H9 (cell line): ENCODE results near the gene ITGA8. TPM values are rescaled to one million over a fixed set of nuclear protein-coding genes. Genes with fewer than 3 reads are reported as not detected.

Experiments
- DNase-seq: peaks from one replicate; pipeline ENCODE4 v3.0.0-alpha.2; 2017
- H2AFZ ChIP-seq: one replicate; pipeline ENCODE4 v1.6.1; 2013; ENCODE audit warnings: mild to moderate bottlenecking, low read length, control low read depth, moderate library complexity
- H2AK5ac ChIP-seq: 2 replicates; pipeline ENCODE4 v1.6.1; 2013; ENCODE audit warnings: low read length, control low read depth, mixed read lengths; ENCODE audit not compliant: insufficient read length
- H2BK120ac ChIP-seq: one replicate; pipeline ENCODE4 v1.6.1; 2013; ENCODE audit warnings: low read depth, mild to moderate bottlenecking, low read length, control low read depth, inconsistent platforms; ENCODE audit not compliant: poor library complexity, severe bottlenecking
- H2BK12ac ChIP-seq: 2 replicates; pipeline ENCODE4 v1.6.1; 2013; ENCODE audit warnings: low read length, control low read depth, mixed read lengths, low read depth; ENCODE audit not compliant: insufficient read length
- H2BK15ac ChIP-seq: 2 replicates; pipeline ENCODE4 v1.6.1; 2013; ENCODE audit warnings: low read depth, low read length, control low read depth
- H2BK20ac ChIP-seq: one replicate; pipeline ENCODE4 v1.6.1; 2013; ENCODE audit warnings: low read depth, mild to moderate bottlenecking, low read length, control low read depth, inconsistent platforms; ENCODE audit not compliant: poor library complexity, severe bottlenecking
- H2BK5ac ChIP-seq: 2 replicates; pipeline ENCODE4 v1.6.1; 2013; ENCODE audit warnings: low read length, control low read depth, mixed read lengths; ENCODE audit not compliant: insufficient read length
- H3K14ac ChIP-seq: 2 replicates; pipeline ENCODE4 v1.6.1; 2013; ENCODE audit warnings: low read length, control low read depth; ENCODE audit not compliant: insufficient read depth
- H3K18ac ChIP-seq: 2 replicates; pipeline ENCODE4 v1.6.1; 2013; ENCODE audit warnings: low read depth, mild to moderate bottlenecking, mixed read lengths, low read length, control low read depth; ENCODE audit not compliant: insufficient read length
- H3K23ac ChIP-seq: 2 replicates; pipeline ENCODE4 v1.6.1; 2013; ENCODE audit warnings: low read length, control low read depth, mixed read lengths, low read depth; ENCODE audit not compliant: insufficient read length
- H3K23me2 ChIP-seq: 2 replicates; pipeline ENCODE4 v1.6.1; 2013; ENCODE audit warnings: low read depth, mild to moderate bottlenecking, mixed read lengths, low read length, control low read depth; ENCODE audit not compliant: insufficient read length, poor library complexity, severe bottlenecking
- H3K27ac ChIP-seq: 2 replicates; pipeline ENCODE4 v1.5.1; 2013; ENCODE audit warnings: low read length, control low read depth, mixed read lengths, low read depth; ENCODE audit not compliant: insufficient read length
- H3K27me3 ChIP-seq: 2 replicates; pipeline ENCODE4 v1.6.1; 2013; ENCODE audit warnings: low read length, control low read depth, inconsistent platforms; ENCODE audit not compliant: insufficient read depth
- H3K4ac ChIP-seq: 2 replicates; pipeline ENCODE4 v1.6.1; 2013; ENCODE audit warnings: low read depth, mild to moderate bottlenecking, control low read depth, inconsistent platforms, low read length, moderate library complexity
- H3K4me1 ChIP-seq: 2 replicates; pipeline ENCODE4 v1.6.1; 2013; ENCODE audit warnings: low read length, control low read depth, inconsistent platforms; ENCODE audit not compliant: insufficient read depth
- H3K4me2 ChIP-seq: 2 replicates; pipeline ENCODE4 v1.6.1; 2013; ENCODE audit warnings: low read length, control low read depth, mixed read lengths; ENCODE audit not compliant: insufficient read length, insufficient read depth
- H3K56ac ChIP-seq: 2 replicates; pipeline ENCODE4 v1.6.1; 2013; ENCODE audit warnings: low read depth, mild to moderate bottlenecking, mixed read lengths, low read length, control low read depth; ENCODE audit not compliant: insufficient read length
- H3K79me1 ChIP-seq: 2 replicates; pipeline ENCODE4 v1.6.1; 2013; ENCODE audit warnings: low read depth, mild to moderate bottlenecking, moderate library complexity, low read length, control low read depth, inconsistent platforms; ENCODE audit not compliant: insufficient read depth, poor library complexity, severe bottlenecking
- H3K79me2 ChIP-seq: 2 replicates; pipeline ENCODE4 v1.6.1; 2013; ENCODE audit warnings: low read length, control low read depth, inconsistent platforms; ENCODE audit not compliant: insufficient read depth
- H3K9ac ChIP-seq: 2 replicates; pipeline ENCODE4 v1.6.1; 2013; ENCODE audit warnings: low read length, control low read depth, mixed read lengths; ENCODE audit not compliant: insufficient read length; ENCODE audit errors: extremely low read depth
- H3K9me3 ChIP-seq: one replicate; pipeline ENCODE4 v1.6.1; 2013; ENCODE audit warnings: low read depth, low read length, inconsistent platforms; ENCODE audit not compliant: control insufficient read depth
- H3T11ph ChIP-seq: one replicate; pipeline ENCODE4 v1.6.1; 2013; ENCODE audit warnings: mild to moderate bottlenecking, low read length, control low read depth, inconsistent platforms
- H4K20me1 ChIP-seq: one replicate; pipeline ENCODE4 v1.6.1; 2013; ENCODE audit not compliant: control insufficient read depth, insufficient read length, insufficient read depth
- H4K5ac ChIP-seq: 2 replicates; pipeline ENCODE4 v1.6.1; 2013; ENCODE audit warnings: low read depth, mild to moderate bottlenecking, mixed read lengths, low read length, control low read depth; ENCODE audit not compliant: insufficient read length
- H4K8ac ChIP-seq: replicated peaks from 2 replicates; pipeline ENCODE4 v1.6.1; 2013; ENCODE audit warnings: low read length, control low read depth, mixed read lengths, low read depth; ENCODE audit not compliant: insufficient read length
- H4K91ac ChIP-seq: 2 replicates; pipeline ENCODE4 v1.6.1; 2013; ENCODE audit warnings: low read depth, mild to moderate bottlenecking, moderate library complexity, mixed read lengths, low read length, control low read depth; ENCODE audit not compliant: insufficient read length
- H3K27ac Mint-ChIP-seq, 3 experiments: 2 replicates in 2 of 3; 3 replicates in 1 of 3; pipeline ENCODE4 v1.8.0; 2020 to 2021; ENCODE audit warnings: mixed read lengths in 3 of 3, mild to moderate bottlenecking in 1 of 3, moderate library complexity in 1 of 3
- H3K27me3 Mint-ChIP-seq: 2 replicates; pipeline ENCODE4 v1.8.0; 2021; ENCODE audit warnings: low read depth, mild to moderate bottlenecking, moderate library complexity, mixed read lengths
- H3K36me3 Mint-ChIP-seq, 3 experiments: 2 replicates in 2 of 3; 3 replicates in 1 of 3; pipeline ENCODE4 v1.8.0; 2020 to 2021; ENCODE audit warnings: low read depth in 3 of 3, mixed read lengths in 3 of 3; ENCODE audit not compliant: insufficient read depth in 1 of 3
- H3K4me1 Mint-ChIP-seq, 2 experiments: 2 replicates each; pipeline ENCODE4 v1.8.0; 2020; ENCODE audit warnings: mixed read lengths in 2 of 2
- H3K4me3 Mint-ChIP-seq, 2 experiments: 2 replicates in 1 of 2; 3 replicates in 1 of 2; pipeline ENCODE4 v1.8.0; 2020 to 2021; ENCODE audit warnings: mild to moderate bottlenecking in 2 of 2, mixed read lengths in 2 of 2, moderate library complexity in 1 of 2
- H3K9me3 Mint-ChIP-seq, 2 experiments: 2 replicates in 1 of 2; 3 replicates in 1 of 2; pipeline ENCODE4 v1.8.0; 2020; ENCODE audit warnings: mild to moderate bottlenecking in 2 of 2, mixed read lengths in 2 of 2, moderate library complexity in 1 of 2
- CTCF ChIP-seq: fragments of 200-600 bp; sonication (generic); conservative IDR thresholded peaks from 3 replicates; pipeline ENCODE4 v1.8.0; 2021; ENCODE audit warnings: antibody characterized with exemption, mild to moderate bottlenecking
- WGBS: extraction: QIAGEN DNeasy Blood & Tissue Kit; methylation state at CpG from one replicate; pipeline ENCODE4 v1.1.7; 2013; ENCODE audit warnings: missing lambda C conversion rate, low lambda C conversion rate, mixed read lengths; ENCODE audit not compliant: insufficient read length; ENCODE audit errors: extremely low coverage; 5-methylcytosine and 5-hydroxymethylcytosine counted together
- total RNA-seq: library from RNA; stranded (reverse); gene quantifications from 2 replicates; pipeline ENCODE4 v1.2.1, GENCODE V29; 2021

Gene ITGA8
- total RNA-seq, 1 experiment from 2014 or later: not detected

DNA sequence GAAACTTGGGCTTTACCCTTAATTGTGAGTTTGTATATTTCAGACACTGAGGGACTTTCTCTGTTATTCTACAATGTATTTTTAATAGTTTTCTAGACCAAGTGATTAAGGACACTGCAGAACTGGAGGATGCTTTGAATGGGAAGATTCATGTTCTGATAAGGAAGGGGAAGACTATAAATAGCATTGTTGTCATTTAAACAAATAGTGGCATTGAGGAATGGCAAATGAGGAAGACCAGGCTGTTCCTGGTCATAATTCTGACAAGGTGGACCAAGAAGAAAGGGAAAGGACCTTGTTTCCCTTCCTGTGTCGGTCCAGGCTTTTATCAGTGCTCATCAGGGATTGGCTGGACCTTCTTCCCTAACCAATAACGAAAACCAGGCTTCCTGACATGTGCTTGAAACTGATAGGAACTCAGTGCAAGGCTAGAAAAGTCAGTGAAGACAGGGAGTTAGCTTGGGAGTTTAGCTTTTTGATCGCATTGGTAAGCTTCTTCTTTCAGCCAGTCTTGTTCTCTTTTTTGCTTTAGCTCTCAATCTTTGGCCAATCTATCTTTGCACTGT is 116.2 kb downstream of the ITGA8 start:
- Histone ChIP-seq H4K8ac (no peak overlapping the region), H3K4ac (no peak overlapping the region), H3K23me2 (no peaks in the 10 kb centered on the region), H3K79me1 (no peaks in the 10 kb centered on the region), H4K91ac (no peak overlapping the region), H3K14ac (no peak overlapping the region), H3K4me1 (no peaks in the 10 kb centered on the region), H4K20me1 (no peaks in the 10 kb centered on the region), H3K56ac (no peak overlapping the region), H2AK5ac (no peak overlapping the region), H2BK15ac (no peak overlapping the region), H2BK20ac (no peak overlapping the region), H3K18ac (no peak overlapping the region), H3K4me2 (no peak overlapping the region), H2BK5ac (no peak overlapping the region), H3K9ac (no peak overlapping the region), H3K79me2 (no peaks in the 10 kb centered on the region), H3K23ac (no peak overlapping the region), H2BK120ac (no peak overlapping the region), H3K9me3 (no peaks in the 10 kb centered on the region), H3K27ac (no peak overlapping the region), H2AFZ (no peak overlapping the region), H3K27me3 (no peaks in the 10 kb centered on the region), H2BK12ac (no peak overlapping the region), H4K5ac (no peak overlapping the region), H3T11ph (no peak overlapping the region)
- no peak for TF ChIP-seq CTCF
- peaks cover 24% of the 10 kb centered on the region for H3K27me3 Mint-ChIP-seq
- H3K4me3 Mint-ChIP-seq: no peak overlapping the region
- no peak for DNase-seq
- no peaks in the 10 kb centered on the region; a peak in 1 of 5 replicates for H3K9me3 Mint-ChIP-seq
- H3K4me1 Mint-ChIP-seq: no peaks in the 10 kb centered on the region
- no CpG with 5 or more reads among the region's 3 CpGs for WGBS
- H3K27ac Mint-ChIP-seq: no peak overlapping the region
- no peaks in the 10 kb centered on the region for H3K36me3 Mint-ChIP-seq
